GM23338 (cell line): ENCODE data around the gene SOD3. TPM values are rescaled to one million over a fixed set of nuclear protein-coding genes. Genes with fewer than 3 reads are reported as not detected.

Experiments used
- ATAC-seq: fragments of 200-7000 bp; cut with Tn5 transposase; 3 replicates; pipeline ENCODE4 v1.9.1; 2020
- DNase-seq: peaks from one replicate; pipeline ENCODE4 v3.0.0-alpha.2; 2015; ENCODE audit warnings: low spot score
- H2AFZ ChIP-seq: fragments of 200-600 bp; sonication (generic); 2 replicates; pipeline ENCODE4 v1.8.0; 2016; ENCODE audit warnings: antibody characterized with exemption, mild to moderate bottlenecking, moderate library complexity
- H3F3A ChIP-seq: fragments of 200-600 bp; sonication (generic); replicated peaks from 2 replicates; pipeline ENCODE4 v1.8.0; 2017; ENCODE audit warnings: antibody characterized with exemption, mixed run types, low read depth
- H3K27ac ChIP-seq: fragments of 200-600 bp; sonication (generic); 2 replicates; pipeline ENCODE4 v1.6.1; 2016; ENCODE audit warnings: low read depth
- H3K27me3 ChIP-seq: fragments of 200-600 bp; sonication (generic); 2 replicates; pipeline ENCODE4 v1.8.0; 2016; ENCODE audit warnings: mild to moderate bottlenecking, mixed run types, moderate library complexity; ENCODE audit not compliant: insufficient read depth
- H3K36me3 ChIP-seq: fragments of 200-600 bp; sonication (generic); 2 replicates; pipeline ENCODE4 v1.8.0; 2016; ENCODE audit warnings: mild to moderate bottlenecking; ENCODE audit not compliant: insufficient read depth
- H3K4me1 ChIP-seq: fragments of 200-600 bp; sonication (generic); 2 replicates; pipeline ENCODE4 v1.8.0; 2016; ENCODE audit warnings: mild to moderate bottlenecking, moderate library complexity; ENCODE audit not compliant: insufficient read depth
- H3K4me2 ChIP-seq: fragments of 200-600 bp; sonication (generic); 2 replicates; pipeline ENCODE4 v1.7.1; 2017; ENCODE audit warnings: mixed run types
- H3K4me3 ChIP-seq: fragments of 200-600 bp; sonication (generic); 2 replicates; pipeline ENCODE4 v1.6.1; 2016; ENCODE audit warnings: mixed run types
- H3K79me2 ChIP-seq: fragments of 200-600 bp; sonication (generic); replicated peaks from 2 replicates; pipeline ENCODE4 v1.8.0; 2017; ENCODE audit warnings: mild to moderate bottlenecking; ENCODE audit not compliant: insufficient read depth
- H3K9me2 ChIP-seq: fragments of 200-600 bp; sonication (generic); 2 replicates; pipeline ENCODE4 v1.8.0; 2017; ENCODE audit not compliant: insufficient read depth
- H4K20me1 ChIP-seq: fragments of 200-600 bp; sonication (generic); replicated peaks from 2 replicates; pipeline ENCODE4 v1.8.0; 2017; ENCODE audit warnings: mild to moderate bottlenecking; ENCODE audit not compliant: insufficient read depth
- H3K27ac Mint-ChIP-seq: 2 replicates; pipeline ENCODE4 v1.8.0; 2020; ENCODE audit warnings: inconsistent platforms, mild to moderate bottlenecking, moderate library complexity, mixed read lengths
- H3K27me3 Mint-ChIP-seq: 3 replicates; pipeline ENCODE4 v1.8.0; 2022; ENCODE audit warnings: low read depth, mild to moderate bottlenecking, moderate library complexity, mixed read lengths, inconsistent platforms; ENCODE audit not compliant: insufficient read depth, poor library complexity
- H3K36me3 Mint-ChIP-seq: 3 replicates; pipeline ENCODE4 v1.8.0; 2021; ENCODE audit warnings: low read depth, mild to moderate bottlenecking, inconsistent platforms, moderate library complexity, mixed read lengths
- H3K4me1 Mint-ChIP-seq: 3 replicates; pipeline ENCODE4 v1.8.0; 2020; ENCODE audit warnings: mild to moderate bottlenecking, inconsistent platforms, mixed read lengths
- H3K4me3 Mint-ChIP-seq: 3 replicates; pipeline ENCODE4 v1.8.0; 2021; ENCODE audit warnings: moderate library complexity, mild to moderate bottlenecking, inconsistent platforms, mixed read lengths
- H3K9me3 Mint-ChIP-seq: 3 replicates; pipeline ENCODE4 v1.8.0; 2020; ENCODE audit warnings: moderate library complexity, mild to moderate bottlenecking, inconsistent platforms, mixed read lengths
- EZH2 ChIP-seq: fragments of 200-600 bp; sonication (generic); IDR thresholded peaks from one replicate; pipeline ENCODE4 v1.8.0; 2017; ENCODE audit warnings: antibody characterized with exemption, mild to moderate bottlenecking, low read depth; ENCODE audit not compliant: unreplicated experiment
- EZH2phosphoT487 ChIP-seq: fragments of 200-600 bp; sonication (generic); IDR thresholded peaks from one replicate; pipeline ENCODE4 v1.8.1; 2018; ENCODE audit warnings: antibody characterized with exemption; ENCODE audit not compliant: unreplicated experiment
- POLR2AphosphoS5 ChIP-seq: IDR thresholded peaks from 2 replicates; pipeline ENCODE4 v1.6.1; 2016; ENCODE audit warnings: antibody characterized with exemption, low read depth
- REST ChIP-seq: IDR thresholded peaks from one replicate; pipeline ENCODE4 v1.6.1; 2018; ENCODE audit warnings: antibody characterized with exemption; ENCODE audit not compliant: unreplicated experiment
- STAT1 ChIP-seq: IDR thresholded peaks from one replicate; pipeline ENCODE4 v1.6.1; 2016; ENCODE audit warnings: antibody characterized with exemption; ENCODE audit not compliant: unreplicated experiment
- ZNF114 ChIP-seq: fragments of 250-450 bp; sonication (Bioruptor Pico); IDR thresholded peaks from 2 replicates; pipeline ENCODE4 v1.5.0; 2020; ENCODE audit warnings: mild to moderate bottlenecking, moderate library complexity
- ZNF462 ChIP-seq: fragments of 250-450 bp; sonication (Bioruptor Pico); IDR thresholded peaks from 2 replicates; pipeline ENCODE4 v1.5.0; 2020; ENCODE audit warnings: mild to moderate bottlenecking, moderate library complexity
- polyA plus RNA-seq: library from polyadenylated mRNA; unstranded; fragments of >200 nt; fragmentation: Nextera tagmentation; extraction: Ambion mirVana; gene quantifications from 2 replicates; pipeline ENCODE4 v1.2.1, GENCODE V29; 2016
- total RNA-seq: library from RNA; depleted of rRNA; stranded (reverse); fragments of >200 nt; shearing (Covaris generic); gene quantifications from 2 replicates; pipeline ENCODE4 v1.2.3, GENCODE V29; 2014

Gene SOD3
- total and polyA plus RNA-seq, 2 experiments from 2014 or later = 7.5 to 11.8 TPM

GRCh38 chr4:24840362-24840761, 45.0 kb downstream of the SOD3 start (continued):
- no peak for TF ChIP-seq ZNF462 (CRISPR knock-in tag)
- TF ChIP-seq REST = no peak
- TF ChIP-seq ZNF114 (CRISPR knock-in tag) = no peak

GRCh38 chr4:24840826-24841543, 45.6 kb downstream of the SOD3 start:
- Mint-ChIP-seq H3K4me1 (peaks cover under 1% of the 10 kb centered on the region; the same call in 2 of the 3 replicates), H3K27ac (no peak overlapping the region), H3K4me3 (no peak overlapping the region), H3K27me3 (no peaks in the 10 kb centered on the region), H3K36me3 (no peaks in the 10 kb centered on the region), H3K9me3 (no peaks in the 10 kb centered on the region)
- no peak for DNase-seq
- Histone ChIP-seq H3K36me3 (no peaks in the 10 kb centered on the region), H2AFZ (no peak overlapping the region), H3K79me2 (no peaks in the 10 kb centered on the region), H3K27ac (no peak overlapping the region), H3K4me1 (no peaks in the 10 kb centered on the region), H3K4me3 (no peak overlapping the region), H3K4me2 (no peak overlapping the region), H4K20me1 (no peaks in the 10 kb centered on the region), H3F3A (no peaks in the 10 kb centered on the region), H3K9me2 (no peaks in the 10 kb centered on the region), H3K27me3 (no peaks in the 10 kb centered on the region)
- ATAC-seq = no peak
- no peak for TF ChIP-seq EZH2phosphoT487
- TF ChIP-seq EZH2 = no peak
- no peak for TF ChIP-seq POLR2AphosphoS5
- no peak for TF ChIP-seq STAT1
